SK-N-MC (cell line): ENCODE data around the gene VEPH1.

ENCODE experiments used
- EZH2 ChIP-seq: fragments of 200-600 bp; sonication (generic); IDR thresholded peaks from one replicate; pipeline ENCODE4 v1.6.1; 2017; ENCODE audit warnings: antibody characterized with exemption
- POLR2AphosphoS5 ChIP-seq: IDR thresholded peaks from 2 replicates; pipeline ENCODE4 v1.6.1; 2012; ENCODE audit warnings: mild to moderate bottlenecking, low read depth, low read length, borderline replicate concordance

DNA sequence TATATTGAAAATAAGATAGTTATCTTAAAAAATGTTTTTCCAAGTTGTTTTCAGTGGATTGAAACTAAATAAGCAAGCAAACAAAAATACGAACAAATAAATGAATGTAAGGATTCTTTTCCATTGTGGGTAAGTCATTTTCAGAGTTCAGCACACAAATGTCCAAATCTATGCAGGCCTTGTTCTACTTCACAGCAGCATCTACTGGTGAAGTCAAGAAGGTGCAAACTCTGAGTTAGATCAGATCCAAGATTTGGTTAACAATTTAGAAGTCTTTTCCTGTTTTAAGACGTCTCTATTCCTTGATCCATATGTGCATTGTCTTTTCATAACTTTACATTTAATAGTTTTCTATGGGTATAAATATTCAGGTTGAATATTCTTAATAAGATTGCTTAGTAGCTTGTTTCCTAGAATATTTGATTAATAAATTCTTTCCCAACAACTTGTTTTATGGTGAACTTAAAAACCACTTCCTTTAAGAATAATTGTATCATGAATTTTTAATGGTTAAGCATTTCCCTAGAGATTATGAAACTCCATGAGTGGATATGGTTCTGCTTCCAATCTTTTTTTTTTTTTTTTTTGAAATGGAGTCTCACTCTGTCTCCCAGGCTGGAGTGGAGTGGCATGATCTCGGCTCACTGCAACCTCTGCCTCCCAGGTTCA lies 56.1 kb downstream of the VEPH1 start:
- TF ChIP-seq POLR2AphosphoS5, result peak; percentile 33; the same call in 1 of the 2 replicates
- TF ChIP-seq EZH2, result no peak
